ENCODE data around the gene IL17C.

Gene IL17C

GRCh38 chr16:88687254-88687576 lies 48.8 kb downstream of the IL17C start:
- DNase-seq = no peak

DNA sequence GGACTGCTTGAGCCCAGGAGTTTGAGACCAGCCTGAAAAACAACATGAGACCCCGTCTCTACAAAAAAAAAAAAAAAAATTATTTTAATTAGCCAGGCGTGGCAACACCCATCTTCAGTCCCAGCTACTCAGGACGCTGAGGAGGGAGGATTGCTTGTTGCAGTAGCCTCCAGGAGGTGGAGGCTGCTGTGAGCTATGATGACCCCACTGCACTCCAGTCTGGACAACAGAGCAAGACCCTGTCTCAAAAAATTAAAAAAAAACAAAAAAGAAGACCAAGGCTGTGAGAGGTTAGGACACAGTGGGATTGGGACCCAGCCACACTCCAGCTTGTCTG lies 49.3 kb downstream of the IL17C start:
- no peak for DNase-seq

DNA sequence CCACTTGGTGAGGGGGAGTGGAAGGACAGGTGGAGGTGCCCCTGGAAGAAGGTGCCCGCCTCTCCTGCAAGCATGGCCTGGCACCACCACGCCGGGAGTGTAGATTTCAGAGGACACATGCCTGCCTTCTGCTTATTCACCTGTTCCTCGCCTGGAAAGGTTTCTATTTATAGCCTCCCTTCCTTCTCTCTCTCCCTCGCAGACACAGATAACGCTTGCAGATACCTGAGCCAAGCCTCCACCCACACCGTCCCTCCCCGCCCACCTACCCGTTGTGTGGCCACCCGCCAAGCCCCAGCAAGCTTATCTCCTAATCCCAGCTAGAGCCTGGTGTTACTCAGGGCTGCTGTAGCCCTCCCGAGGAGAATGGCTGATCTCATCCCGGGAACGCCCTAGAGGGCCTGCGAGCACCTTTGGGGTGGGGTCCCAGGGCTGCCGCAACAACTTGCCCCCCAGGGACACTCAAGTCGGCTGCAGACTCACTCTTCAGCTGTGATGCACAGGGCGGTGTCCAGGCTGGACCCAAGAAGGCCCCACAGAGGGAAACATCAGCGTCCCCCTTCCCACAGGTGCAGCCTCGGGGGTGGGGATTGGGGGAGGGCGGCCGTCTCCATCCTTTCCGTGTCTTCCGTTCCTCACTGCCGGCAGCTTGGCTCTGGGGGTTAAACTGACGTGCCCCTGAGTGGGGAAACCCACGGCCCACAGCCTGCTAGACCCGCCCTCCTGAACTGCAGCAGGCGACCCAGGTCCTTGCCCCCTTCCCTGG lies 49.8 kb downstream of the IL17C start:
- no peak for DNase-seq

Data from DMS 273 treated with DMSO at 0.1 percent for 48 hours (cell line).